GM21526 (cell line): ENCODE data around the gene RAB7B.

Experiments used
- ATAC-seq: cut with Tn5 transposase; IDR thresholded peaks from one replicate; pipeline ENCODE4 v1.9.1; 2021; ENCODE audit warnings: moderate library complexity; ENCODE audit not compliant: unreplicated experiment, low FRiP score

RAB7B gene

GRCh38 chr1:205951746-205952145, 51.4 kb downstream of the RAB7B start:
- no peak for ATAC-seq

GRCh38 chr1:205950826-205951549, 52.2 kb downstream of the RAB7B start:
- no peak for ATAC-seq

- ATAC-seq, result no peak
Observed at GRCh38 chr1:205950280-205950679, 52.9 kb downstream of the RAB7B start.

DNA sequence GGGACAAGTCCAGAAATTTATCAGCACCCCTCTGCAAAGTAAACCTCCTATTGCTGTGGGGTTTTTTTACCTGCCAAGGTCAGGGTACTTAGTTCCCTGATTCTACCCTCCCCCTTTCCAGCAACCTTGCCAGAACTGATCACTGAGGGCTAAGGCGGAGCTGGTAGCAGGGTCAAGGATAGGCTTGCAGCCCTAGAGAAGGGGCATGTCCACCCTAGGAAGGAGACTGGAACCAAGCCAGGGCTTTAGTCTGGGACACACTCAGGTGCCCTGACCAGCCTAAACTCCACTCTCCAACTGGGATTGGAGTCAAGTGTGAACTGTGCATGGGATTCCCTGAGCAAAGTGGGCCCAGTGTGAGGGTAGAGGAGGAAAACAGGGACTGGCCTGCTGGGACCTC, 53.4 kb downstream of the RAB7B start:
- no peak for ATAC-seq

- no peak for ATAC-seq
Observed at GRCh38 chr1:205948886-205949285, 54.3 kb downstream of the RAB7B start.

GRCh38 chr1:205948039-205948438, 55.2 kb downstream of the RAB7B start:
- no peak for ATAC-seq

GRCh38 chr1:205947024-205947423, 56.2 kb downstream of the RAB7B start:
- ATAC-seq, result no peak

DNA sequence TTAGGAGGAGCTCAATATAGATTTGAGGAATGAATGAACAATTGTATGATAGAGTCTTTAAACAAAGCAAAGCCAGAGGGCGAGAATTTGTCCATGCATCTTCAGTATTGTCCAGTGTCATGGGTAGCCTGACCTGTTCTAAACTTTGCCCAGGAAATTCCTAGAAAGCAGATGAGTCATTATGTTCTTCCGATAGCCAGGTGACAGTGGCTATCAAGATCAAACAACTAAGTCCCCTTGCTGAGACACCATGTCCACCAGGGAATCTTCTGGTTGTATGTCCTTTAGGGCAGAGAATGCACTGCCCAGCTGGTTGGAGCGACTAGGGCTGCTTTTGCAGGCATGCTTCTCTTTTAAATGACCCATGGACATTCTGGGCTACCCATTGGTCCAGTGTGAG, 58.1 kb downstream of the RAB7B start:
- no peak for ATAC-seq

DNA sequence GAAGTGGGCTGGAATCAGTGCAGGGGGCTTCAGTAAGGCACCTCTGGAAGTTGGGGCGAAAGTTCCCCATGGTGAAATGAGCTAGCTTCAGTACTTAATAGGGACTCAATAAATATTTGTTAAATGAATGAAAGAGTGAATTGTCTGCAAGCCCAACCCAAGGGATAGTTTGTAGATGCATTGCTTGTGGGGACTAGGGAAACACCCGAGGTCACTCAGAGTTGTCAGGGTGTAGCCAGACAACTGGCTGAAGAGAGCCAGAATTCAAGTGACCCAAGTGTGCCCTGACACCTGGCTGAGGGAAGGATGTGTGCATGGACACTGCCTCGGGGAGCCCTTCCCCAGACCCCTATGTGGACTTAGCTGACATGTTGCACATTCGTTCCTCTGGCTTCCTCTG, 58.7 kb downstream of the RAB7B start:
- no peak for ATAC-seq

DNA sequence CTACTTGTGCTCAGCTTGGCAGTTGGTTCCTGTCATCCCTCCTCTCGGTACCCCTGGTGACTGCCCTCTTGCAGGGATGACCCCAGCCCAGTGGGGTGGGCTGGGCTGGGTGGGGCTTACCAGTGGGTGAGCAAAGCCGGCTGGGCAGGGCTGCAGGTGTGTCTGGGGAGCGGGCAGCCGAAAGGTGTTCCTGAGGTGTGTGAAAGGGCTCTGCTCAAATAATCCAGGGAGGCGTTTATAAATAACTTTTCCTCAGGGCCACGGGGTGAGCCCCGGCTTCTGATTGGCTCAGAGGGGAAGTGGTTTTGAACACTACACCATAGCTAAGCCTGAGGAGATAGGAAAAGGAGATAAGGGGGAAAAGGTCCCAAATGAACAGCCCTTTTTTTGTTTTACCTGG, 60.0 kb downstream of the RAB7B start, which contains the start of gene SLC26A9:
SLC26A9 (minus strand) TSS at position 212 of the 400 bp plus-strand sequence. CDS start 7,636 bp downstream, outside the sequence.
- no peak for ATAC-seq

DNA sequence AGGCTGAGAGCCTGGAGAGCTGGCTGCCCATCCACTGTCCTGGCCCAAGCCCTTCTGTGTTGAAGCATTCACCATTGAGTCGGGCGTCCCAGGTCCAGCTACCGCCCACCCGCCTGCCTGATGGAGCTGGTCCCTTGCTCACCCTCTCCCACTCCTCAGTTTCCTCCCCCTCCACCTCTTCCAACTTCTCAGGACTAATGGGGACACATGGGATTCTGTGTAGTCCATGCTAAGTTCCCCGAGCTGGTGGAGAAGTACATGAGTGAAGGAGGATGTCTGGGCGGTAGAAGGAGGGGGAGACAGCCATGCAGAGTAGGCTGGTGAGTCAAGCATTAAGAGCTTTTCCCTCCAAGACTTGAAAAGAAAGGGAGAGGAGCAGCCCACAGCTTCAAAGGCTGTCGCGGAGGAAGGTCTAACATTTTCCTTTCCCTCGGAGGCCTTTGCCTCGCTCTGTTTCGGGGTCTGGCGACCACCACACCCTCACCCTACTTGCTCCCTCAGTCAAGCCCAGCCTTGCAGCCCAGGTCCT, 60.5 kb downstream of the RAB7B start:
- ATAC-seq, result no peak

- no peak for ATAC-seq
Observed at GRCh38 chr1:205940710-205941109, 62.5 kb downstream of the RAB7B start.

- no peak for ATAC-seq
Observed at GRCh38 chr1:205939690-205940330, 63.4 kb downstream of the RAB7B start.

DNA sequence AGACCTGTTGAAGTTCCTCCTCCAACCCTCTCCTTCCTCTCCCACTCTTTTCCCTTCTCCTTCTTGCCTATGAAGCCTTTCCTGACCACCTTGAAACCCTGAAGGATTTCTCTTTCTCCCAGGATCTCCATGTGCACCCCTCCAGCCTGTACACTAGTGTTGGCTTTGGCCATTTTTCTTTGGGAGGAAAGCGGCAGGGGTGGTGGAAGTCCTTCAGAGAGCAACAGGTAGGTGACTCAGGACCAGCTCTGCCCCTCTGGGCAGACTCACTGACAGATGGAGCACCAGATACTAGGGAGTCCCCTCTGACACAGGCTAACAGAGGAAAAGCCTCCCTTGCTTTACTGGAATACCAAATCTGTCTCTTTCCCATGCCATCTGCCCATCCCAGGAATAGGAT, 64.5 kb downstream of the RAB7B start:
- ATAC-seq, result no peak

DNA sequence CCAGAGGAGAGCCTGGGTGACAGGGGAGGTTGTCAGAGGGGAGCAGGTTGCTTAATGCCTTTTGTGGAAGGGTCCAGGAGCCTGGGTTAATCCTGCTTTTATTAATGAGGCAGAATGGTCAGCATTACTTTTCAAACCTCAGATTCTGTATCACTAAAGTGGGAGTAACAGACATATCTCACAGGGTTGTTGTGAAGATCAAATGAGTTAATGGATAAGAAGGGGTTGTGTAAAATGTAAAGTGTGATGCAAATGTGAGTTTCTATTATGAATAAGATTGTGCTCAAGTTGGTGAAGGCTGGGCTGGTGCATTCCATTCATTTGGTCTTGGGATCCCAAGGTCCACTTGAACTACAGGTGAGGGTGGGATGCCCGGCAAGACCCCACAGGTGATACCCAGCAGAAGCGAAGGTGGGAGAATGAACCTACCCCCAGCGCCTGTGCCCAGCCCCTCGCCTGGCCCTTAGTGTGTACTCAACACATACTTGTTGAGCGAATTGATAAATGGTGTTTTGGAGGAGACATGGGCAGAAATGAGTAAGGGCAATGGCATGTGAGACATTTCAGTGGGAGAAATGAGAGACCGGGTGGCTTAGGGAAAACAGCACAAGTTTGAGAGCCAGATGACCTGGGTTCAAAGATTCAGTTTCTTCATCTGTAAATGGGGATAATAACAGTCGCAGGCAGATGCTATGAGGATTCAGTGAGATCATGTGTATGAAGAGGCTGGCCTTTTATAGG, 66.2 kb downstream of the RAB7B start:
- no peak for ATAC-seq

GRCh38 chr1:205936311-205936710, 66.9 kb downstream of the RAB7B start:
- ATAC-seq, result no peak

DNA sequence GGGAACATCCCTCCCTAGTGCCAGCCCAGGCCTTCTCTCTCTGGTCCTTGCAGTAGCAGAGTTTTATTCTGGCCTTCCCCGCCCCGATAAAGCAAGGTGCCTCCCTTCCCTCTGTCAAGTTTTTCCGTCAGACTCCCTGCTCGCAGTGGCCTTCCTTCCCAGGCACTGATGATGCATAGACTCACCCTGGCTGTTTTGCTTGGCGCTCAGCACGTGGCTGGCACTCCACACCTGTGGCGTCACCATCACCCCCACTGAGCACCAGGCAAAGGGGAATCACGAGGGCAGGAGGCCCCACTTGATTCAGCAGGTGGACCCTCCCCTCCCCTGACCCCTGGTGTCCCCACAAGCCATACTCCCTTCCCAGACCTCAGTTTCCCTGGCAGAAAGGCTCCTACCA, 67.3 kb downstream of the RAB7B start:
- ATAC-seq, result no peak

DNA sequence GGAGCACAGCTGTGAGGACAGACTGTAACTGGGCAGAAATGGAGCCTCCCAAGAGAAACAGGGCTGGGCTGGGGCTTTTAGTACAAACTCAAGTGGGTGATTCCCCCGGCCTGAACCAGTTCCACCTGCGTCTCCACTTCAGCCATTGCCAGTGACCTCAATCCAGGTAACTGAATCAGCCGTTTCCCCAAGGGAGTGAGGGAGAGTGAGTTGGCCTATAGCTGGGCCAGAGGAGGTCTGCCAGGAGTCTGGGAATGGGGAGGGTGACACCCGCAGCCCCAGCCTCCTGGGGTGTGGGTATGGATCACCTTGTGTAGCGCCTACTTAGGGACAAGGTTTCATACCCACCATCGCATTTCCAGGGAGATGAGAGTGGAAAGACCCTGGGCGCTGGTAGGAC, 68.4 kb downstream of the RAB7B start:
- no peak for ATAC-seq

DNA sequence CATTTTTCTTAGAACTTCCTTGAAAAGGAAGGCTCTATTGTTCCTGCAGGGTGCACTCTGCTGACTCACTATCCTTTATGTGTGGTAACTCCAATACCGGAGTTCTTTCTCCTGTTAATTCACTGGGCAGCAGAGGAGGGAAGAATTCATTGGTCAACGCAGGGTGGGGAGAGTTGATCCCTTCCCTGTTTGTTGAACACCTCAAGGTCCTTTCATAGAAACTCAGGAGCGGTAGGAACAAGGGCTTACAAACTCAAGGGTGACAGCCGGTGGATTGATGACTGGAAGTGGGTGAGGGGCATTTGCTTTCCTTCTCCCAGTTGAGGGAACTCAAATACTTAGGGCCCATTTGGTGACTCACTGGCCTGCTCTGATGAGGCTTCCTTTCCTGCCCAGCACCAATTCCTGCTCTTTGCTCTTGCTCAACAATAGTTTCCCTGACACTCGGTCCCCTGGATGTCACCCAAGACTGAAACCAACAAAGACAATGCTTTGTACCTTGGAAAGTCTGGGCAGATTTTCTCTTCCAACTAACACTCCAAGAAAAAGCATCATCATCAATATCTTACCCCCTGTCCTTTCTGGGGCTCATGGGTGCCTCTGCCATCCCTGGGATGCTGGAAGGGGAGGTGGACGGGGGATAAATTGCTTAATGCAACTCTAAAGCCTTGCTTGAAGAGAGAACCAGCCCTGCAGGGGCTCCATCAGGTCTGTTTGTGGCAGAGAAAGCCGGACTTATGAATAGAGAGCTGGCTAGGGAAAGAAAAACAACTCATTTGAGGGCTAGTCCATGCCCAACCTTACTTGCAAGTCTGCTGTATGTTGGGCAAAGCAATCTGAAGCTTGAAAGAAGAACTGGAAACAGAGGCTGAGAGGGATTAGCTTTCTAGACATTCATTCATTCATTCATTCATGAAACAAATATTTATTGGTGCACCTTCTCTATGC, 69.2 kb downstream of the RAB7B start:
- ATAC-seq, result no peak

GRCh38 chr1:205932776-205933175, 70.4 kb downstream of the RAB7B start:
- ATAC-seq, result no peak
